Cardiac muscle cell (in vitro differentiated cells and primary cell): ENCODE measurements around the gene CMSS1. TPM values are rescaled to one million over a fixed set of nuclear protein-coding genes. Genes with fewer than 3 reads are reported as not detected.
A peak's percentile ranks its signal among the peaks of the same experiment; 100 is the strongest.

Source experiments
- DNase-seq, 2 donors: peaks; one replicate each; pipeline versions ENCODE4 v3.0.0 to v3.0.0-alpha.2; 2010 to 2017; ENCODE audit warnings: low read depth in 1 of 2, low spot score in 1 of 2
- H3K27ac ChIP-seq: fragments of 200-600 bp; sonication (generic); 2 replicates; pipeline ENCODE4 v1.5.1; 2016
- H3K27me3 ChIP-seq: fragments of 200-600 bp; sonication (generic); 2 replicates; pipeline ENCODE4 v1.6.0; 2016; ENCODE audit warnings: control low read depth
- H3K36me3 ChIP-seq: fragments of 200-600 bp; sonication (generic); 2 replicates; pipeline ENCODE4 v1.5.1; 2016; ENCODE audit warnings: control low read depth
- H3K4me1 ChIP-seq: fragments of 200-600 bp; sonication (generic); 2 replicates; pipeline ENCODE4 v1.8.1; 2017; ENCODE audit warnings: low read depth, mild to moderate bottlenecking, mixed run types
- H3K4me3 ChIP-seq: fragments of 200-600 bp; sonication (generic); 2 replicates; pipeline ENCODE4 v1.5.1; 2016; ENCODE audit warnings: mild to moderate bottlenecking
- H3K9me3 ChIP-seq: fragments of 200-600 bp; sonication (generic); 2 replicates; pipeline ENCODE4 v1.5.1; 2017; ENCODE audit warnings: low read depth, mild to moderate bottlenecking, control low read depth
- CTCF ChIP-seq: IDR thresholded peaks from 2 replicates; pipeline ENCODE4 v1.5.1; 2012; ENCODE audit warnings: low read depth, mild to moderate bottlenecking, low read length
- polyA plus RNA-seq: library from polyadenylated mRNA; unstranded; fragments of >200 nt; fragmentation: Nextera tagmentation; extraction: Ambion mirVana; gene quantifications from 2 replicates; pipeline ENCODE4 v1.2.1, GENCODE V29; 2016
- total RNA-seq: library from RNA; depleted of rRNA; stranded (reverse); fragments of >200 nt; gene quantifications from 2 replicates; pipeline ENCODE4 v1.2.3, GENCODE V29; 2016

CMSS1 gene
- total and polyA plus RNA-seq, 2 experiments from 2014 or later: 13.1 to 32.9 TPM

- TF ChIP-seq CTCF: no peak
Measured at GRCh38 chr3:99962703-99963102, 145.0 kb downstream of the CMSS1 start.

GRCh38 chr3:99965077-99965476 lies 147.4 kb downstream of the CMSS1 start:
- Histone ChIP-seq H3K36me3 (no peaks in the 10 kb centered on the region), H3K4me1 (no peaks in the 10 kb centered on the region), H3K27ac (no peak overlapping the region), H3K9me3 (no peaks in the 10 kb centered on the region), H3K4me3 (no peak overlapping the region), H3K27me3 (peaks cover 25% of the 10 kb centered on the region)
- peak in 1 of 2 donors; percentile 66 for DNase-seq
- no peak for TF ChIP-seq CTCF

More at GRCh38 chr3:99962703-99963102, 145.0 kb downstream of the CMSS1 start:
- Histone ChIP-seq H3K27ac (no peak overlapping the region), H3K36me3 (no peaks in the 10 kb centered on the region), H3K9me3 (no peaks in the 10 kb centered on the region), H3K27me3 (peaks cover 29% of the 10 kb centered on the region), H3K4me1 (no peaks in the 10 kb centered on the region), H3K4me3 (no peak overlapping the region)
- DNase-seq: peak in 1 of 2 donors; percentile 82

- no peak for TF ChIP-seq CTCF
- no peak for DNase-seq
- no peak overlapping the region for H3K27ac ChIP-seq
- H3K9me3 ChIP-seq: no peaks in the 10 kb centered on the region
- no peaks in the 10 kb centered on the region for H3K4me1 ChIP-seq
- no peaks in the 10 kb centered on the region for H3K36me3 ChIP-seq
- H3K4me3 ChIP-seq: no peak overlapping the region
- H3K27me3 ChIP-seq: peaks cover 24% of the 10 kb centered on the region
Measured at GRCh38 chr3:99965681-99966408, 148.2 kb downstream of the CMSS1 start.

GRCh38 chr3:99966662-99967416 lies 149.2 kb downstream of the CMSS1 start:
- no peaks in the 10 kb centered on the region for H3K4me1 ChIP-seq
- no peaks in the 10 kb centered on the region for H3K9me3 ChIP-seq
- H3K36me3 ChIP-seq: no peaks in the 10 kb centered on the region
- no peak overlapping the region for H3K4me3 ChIP-seq
- H3K27me3 ChIP-seq: peaks cover 18% of the 10 kb centered on the region
- no peak for TF ChIP-seq CTCF
- no peak overlapping the region for H3K27ac ChIP-seq
- peak in 1 of 2 donors; percentile 73 for DNase-seq

GRCh38 chr3:99967796-99968195 lies 150.1 kb downstream of the CMSS1 start:
- H3K27me3 ChIP-seq: peaks cover 11% of the 10 kb centered on the region
- H3K4me3 ChIP-seq: no peak overlapping the region
- no peak for TF ChIP-seq CTCF
- DNase-seq: peak in 1 of 2 donors; percentile 62
- no peaks in the 10 kb centered on the region for H3K36me3 ChIP-seq
- no peaks in the 10 kb centered on the region for H3K4me1 ChIP-seq
- H3K27ac ChIP-seq: no peak overlapping the region
- H3K9me3 ChIP-seq: no peaks in the 10 kb centered on the region
